ENCODE data around the gene MOB3A. TPM values are rescaled to one million over a fixed set of nuclear protein-coding genes. Genes with fewer than 3 reads are reported as not detected.
A peak's percentile ranks its signal among the peaks of the same experiment; 100 is the strongest.

Gene MOB3A
- total and polyA plus RNA-seq, 10 of the 15 experiments (the other 5 are each of a cell fraction or from before 2014, with no cell fraction given) = 7.5 to 229 (median 79.4) TPM

- TF ChIP-seq, protein P1, sequence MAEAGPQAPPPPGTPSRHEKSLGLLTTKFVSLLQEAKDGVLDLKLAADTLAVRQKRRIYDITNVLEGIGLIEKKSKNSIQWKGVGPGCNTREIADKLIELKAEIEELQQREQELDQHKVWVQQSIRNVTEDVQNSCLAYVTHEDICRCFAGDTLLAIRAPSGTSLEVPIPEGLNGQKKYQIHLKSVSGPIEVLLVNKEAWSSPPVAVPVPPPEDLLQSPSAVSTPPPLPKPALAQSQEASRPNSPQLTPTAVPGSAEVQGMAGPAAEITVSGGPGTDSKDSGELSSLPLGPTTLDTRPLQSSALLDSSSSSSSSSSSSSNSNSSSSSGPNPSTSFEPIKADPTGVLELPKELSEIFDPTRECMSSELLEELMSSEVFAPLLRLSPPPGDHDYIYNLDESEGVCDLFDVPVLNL (IDR thresholded peaks at IDR 0.05; ENCODE audit: low read depth, low read length) = 0 out of 2 replicates have a peak, but pooled peaks have one; percentile 44
- TF ChIP-seq, protein P2, sequence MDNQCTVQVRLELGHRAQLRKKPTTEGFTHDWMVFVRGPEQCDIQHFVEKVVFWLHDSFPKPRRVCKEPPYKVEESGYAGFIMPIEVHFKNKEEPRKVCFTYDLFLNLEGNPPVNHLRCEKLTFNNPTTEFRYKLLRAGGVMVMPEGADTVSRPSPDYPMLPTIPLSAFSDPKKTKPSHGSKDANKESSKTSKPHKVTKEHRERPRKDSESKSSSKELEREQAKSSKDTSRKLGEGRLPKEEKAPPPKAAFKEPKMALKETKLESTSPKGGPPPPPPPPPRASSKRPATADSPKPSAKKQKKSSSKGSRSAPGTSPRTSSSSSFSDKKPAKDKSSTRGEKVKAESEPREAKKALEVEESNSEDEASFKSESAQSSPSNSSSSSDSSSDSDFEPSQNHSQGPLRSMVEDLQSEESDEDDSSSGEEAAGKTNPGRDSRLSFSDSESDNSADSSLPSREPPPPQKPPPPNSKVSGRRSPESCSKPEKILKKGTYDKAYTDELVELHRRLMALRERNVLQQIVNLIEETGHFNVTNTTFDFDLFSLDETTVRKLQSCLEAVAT (IDR thresholded peaks at IDR 0.05) = peak; percentile 93
- TF ChIP-seq POLR2A (IDR thresholded peaks at IDR 0.05; ENCODE audit: low read depth, low read length) (peak; percentile 86), TCF12 (IDR thresholded peaks at IDR 0.05; ENCODE audit: low read depth, low read length) (peak; percentile 66; the same call in 1 of the 2 replicates), RAD21 (IDR thresholded peaks at IDR 0.05; ENCODE audit: insufficient read depth, low read depth, low read length) (no peak), FOXK2 (IDR thresholded peaks at IDR 0.05) (no peak), IRF4 (IDR thresholded peaks at IDR 0.05; ENCODE audit: low read depth, low read length) (no peak), TCF7 (IDR thresholded peaks at IDR 0.05; ENCODE audit: borderline replicate concordance) (no peak), NBN (IDR thresholded peaks at IDR 0.05) (peak; percentile 91; the same call in 1 of the 2 replicates), TBL1XR1 (IDR thresholded peaks at IDR 0.05; ENCODE audit: low read depth, low read length) (peak; percentile 56; the same call in 1 of the 2 replicates), DPF2 (IDR thresholded peaks at IDR 0.05) (peak; percentile 94), NFIC (IDR thresholded peaks at IDR 0.05; ENCODE audit: low read depth, low read length) (no peak), POLR2AphosphoS5 (IDR thresholded peaks at IDR 0.05; ENCODE audit: low read length) (no peak), JUNB (IDR thresholded peaks at IDR 0.05) (no peak), POLR2AphosphoS2 (IDR thresholded peaks at IDR 0.05; ENCODE audit: low read depth, low read length) (0 out of 2 replicates have a peak, but pooled peaks have one; percentile 56), HDAC2 (IDR thresholded peaks at IDR 0.05) (no peak), ETV6 (conservative IDR thresholded peaks at IDR 0.05 in 1 of 2, IDR thresholded peaks at IDR 0.05 in 1 of 2; ENCODE audit: borderline replicate concordance in 1 of 2, low read depth in 1 of 2) (peak in 1 of 2 experiments; percentile 60; a peak in 1 of 4 replicates), HCFC1 (IDR thresholded peaks at IDR 0.05; ENCODE audit: low read length) (no peak; the same call in 1 of the 2 replicates), MYC (IDR thresholded peaks at IDR 0.05; ENCODE audit: insufficient read depth, insufficient read length, insufficient replicate concordance, low read length, severe bottlenecking) (no peak), GATAD2B (conservative IDR thresholded peaks at IDR 0.05; ENCODE audit: low read depth) (peak; percentile 98), CREB1 (IDR thresholded peaks at IDR 0.05; ENCODE audit: low read depth) (peak; percentile 69; the same call in 1 of the 2 replicates), NFYA (IDR thresholded peaks at IDR 0.05; ENCODE audit: borderline replicate concordance, low read depth, low read length) (no peak), WRNIP1 (IDR thresholded peaks at IDR 0.05; ENCODE audit: borderline replicate concordance, low read depth, low read length) (no peak), BCL3 (IDR thresholded peaks at IDR 0.05; ENCODE audit: borderline replicate concordance, insufficient read depth, low read depth, low read length, poor library complexity, severe bottlenecking) (peak; percentile 67), STAT3 (IDR thresholded peaks at IDR 0.05; ENCODE audit: low read depth, low read length) (no peak), EGR1 (IDR thresholded peaks at IDR 0.05; ENCODE audit: borderline replicate concordance in 1 of 2, low read depth in 2 of 2, low read length in 2 of 2) (peak in 1 of 2 experiments; percentile 41; a peak in 1 of 3 replicates)
- TF ChIP-seq, protein P3, sequence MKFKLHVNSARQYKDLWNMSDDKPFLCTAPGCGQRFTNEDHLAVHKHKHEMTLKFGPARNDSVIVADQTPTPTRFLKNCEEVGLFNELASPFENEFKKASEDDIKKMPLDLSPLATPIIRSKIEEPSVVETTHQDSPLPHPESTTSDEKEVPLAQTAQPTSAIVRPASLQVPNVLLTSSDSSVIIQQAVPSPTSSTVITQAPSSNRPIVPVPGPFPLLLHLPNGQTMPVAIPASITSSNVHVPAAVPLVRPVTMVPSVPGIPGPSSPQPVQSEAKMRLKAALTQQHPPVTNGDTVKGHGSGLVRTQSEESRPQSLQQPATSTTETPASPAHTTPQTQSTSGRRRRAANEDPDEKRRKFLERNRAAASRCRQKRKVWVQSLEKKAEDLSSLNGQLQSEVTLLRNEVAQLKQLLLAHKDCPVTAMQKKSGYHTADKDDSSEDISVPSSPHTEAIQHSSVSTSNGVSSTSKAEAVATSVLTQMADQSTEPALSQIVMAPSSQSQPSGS (IDR thresholded peaks at IDR 0.05; ENCODE audit: low read length) = no peak
- TF ChIP-seq, protein P4, sequence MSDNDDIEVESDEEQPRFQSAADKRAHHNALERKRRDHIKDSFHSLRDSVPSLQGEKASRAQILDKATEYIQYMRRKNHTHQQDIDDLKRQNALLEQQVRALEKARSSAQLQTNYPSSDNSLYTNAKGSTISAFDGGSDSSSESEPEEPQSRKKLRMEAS (IDR thresholded peaks at IDR 0.05; ENCODE audit: low read depth, low read length) = peak; percentile 90
Measured at GRCh38 chr19:2096034-2096479, at the start of gene MOB3A (continued).

All from GM12878 (cell line).